ENCODE data around the gene BDKRB1. TPM values are rescaled to one million over a fixed set of nuclear protein-coding genes. Genes with fewer than 3 reads are reported as not detected.

The BDKRB1 gene
- total RNA-seq, 1 experiment from 2014 or later: not detected

DNA sequence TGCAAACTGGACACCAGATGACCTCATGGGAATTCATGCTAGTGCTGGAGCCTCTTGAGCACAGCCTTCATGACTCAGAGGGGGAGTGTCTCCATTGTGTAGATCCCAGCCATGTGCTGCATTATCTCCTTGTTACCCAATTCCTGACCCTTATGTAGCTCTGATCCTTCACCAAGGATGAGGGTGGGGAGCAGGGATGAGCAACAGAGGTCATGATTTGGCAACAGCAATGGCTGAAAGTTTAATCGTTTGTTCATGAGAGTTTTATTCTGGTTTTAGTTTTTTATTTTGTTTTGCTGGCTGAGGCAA, 9.5 kb upstream of the BDKRB1 start:
- H3K23me2 ChIP-seq (ENCODE audit: insufficient read length, low read depth, low read length, poor library complexity, severe bottlenecking): no peaks in the 10 kb centered on the region
- H2BK12ac ChIP-seq (ENCODE audit: insufficient read length, low read depth, low read length): no peak overlapping the region
- no peak overlapping the region for H4K91ac ChIP-seq (ENCODE audit: insufficient read length, low read depth, low read length)
- no peak overlapping the region for H2BK20ac ChIP-seq (ENCODE audit: low read depth, low read length, poor library complexity, severe bottlenecking)
- H3K23ac ChIP-seq (ENCODE audit: insufficient read length, low read depth, low read length): no peak overlapping the region
- no peak overlapping the region for H3K56ac ChIP-seq (ENCODE audit: insufficient read length, low read depth, low read length)
- H2BK5ac ChIP-seq (ENCODE audit: insufficient read length, low read length): no peak overlapping the region
- H3K79me2 ChIP-seq (ENCODE audit: insufficient read depth, low read length): no peaks in the 10 kb centered on the region
- DNase-seq: no peak
- H2BK120ac ChIP-seq (ENCODE audit: low read depth, low read length, poor library complexity, severe bottlenecking): no peak overlapping the region
- H3K18ac ChIP-seq (ENCODE audit: insufficient read length, low read depth, low read length): no peak overlapping the region
- no peak overlapping the region for H3K27ac ChIP-seq (ENCODE audit: insufficient read length, low read depth, low read length)
- Mint-ChIP-seq H3K27ac (no peak overlapping the region), H3K27me3 (ENCODE audit: low read depth) (peaks cover 6% of the 10 kb centered on the region), H3K4me1 (peaks cover 12 to 13% of the 10 kb centered on the region in 2 experiments), H3K9me3 (peaks cover 5 to 14% of the 10 kb centered on the region in 2 experiments; a peak in 4 of 5 replicates), H3K36me3 (ENCODE audit: insufficient read depth in 1 of 3, low read depth in 3 of 3) (no peaks in the 10 kb centered on the region), H3K4me3 (no peak overlapping the region)
- H3K79me1 ChIP-seq (ENCODE audit: insufficient read depth, low read depth, low read length, poor library complexity, severe bottlenecking): no peaks in the 10 kb centered on the region
- H2AFZ ChIP-seq (ENCODE audit: low read length): no peak overlapping the region
- H4K8ac ChIP-seq (replicated peaks; ENCODE audit: insufficient read length, low read depth, low read length): no peak overlapping the region
- H3K4me1 ChIP-seq (ENCODE audit: insufficient read depth, low read length): peaks cover 3% of the 10 kb centered on the region; the same call in 1 of the 2 replicates
- H3K4ac ChIP-seq (ENCODE audit: low read depth, low read length): no peak overlapping the region
- H3T11ph ChIP-seq (ENCODE audit: low read length): no peak overlapping the region
- no peaks in the 10 kb centered on the region for H3K9me3 ChIP-seq (ENCODE audit: control insufficient read depth, low read depth, low read length)
- H3K9ac ChIP-seq (ENCODE audit: extremely low read depth, insufficient read length, low read length): no peak overlapping the region
- no CpG with 5 or more reads among the region's 1 CpG for WGBS (ENCODE audit: extremely low coverage, insufficient read length, low lambda C conversion rate)
- H3K4me2 ChIP-seq (ENCODE audit: insufficient read depth, insufficient read length, low read length): no peak overlapping the region
- no peaks in the 10 kb centered on the region for H4K20me1 ChIP-seq (ENCODE audit: control insufficient read depth, insufficient read depth, insufficient read length)
- H4K5ac ChIP-seq (ENCODE audit: insufficient read length, low read depth, low read length): no peak overlapping the region
- H2AK5ac ChIP-seq (ENCODE audit: insufficient read length, low read length): no peak overlapping the region
- TF ChIP-seq, protein P1, sequence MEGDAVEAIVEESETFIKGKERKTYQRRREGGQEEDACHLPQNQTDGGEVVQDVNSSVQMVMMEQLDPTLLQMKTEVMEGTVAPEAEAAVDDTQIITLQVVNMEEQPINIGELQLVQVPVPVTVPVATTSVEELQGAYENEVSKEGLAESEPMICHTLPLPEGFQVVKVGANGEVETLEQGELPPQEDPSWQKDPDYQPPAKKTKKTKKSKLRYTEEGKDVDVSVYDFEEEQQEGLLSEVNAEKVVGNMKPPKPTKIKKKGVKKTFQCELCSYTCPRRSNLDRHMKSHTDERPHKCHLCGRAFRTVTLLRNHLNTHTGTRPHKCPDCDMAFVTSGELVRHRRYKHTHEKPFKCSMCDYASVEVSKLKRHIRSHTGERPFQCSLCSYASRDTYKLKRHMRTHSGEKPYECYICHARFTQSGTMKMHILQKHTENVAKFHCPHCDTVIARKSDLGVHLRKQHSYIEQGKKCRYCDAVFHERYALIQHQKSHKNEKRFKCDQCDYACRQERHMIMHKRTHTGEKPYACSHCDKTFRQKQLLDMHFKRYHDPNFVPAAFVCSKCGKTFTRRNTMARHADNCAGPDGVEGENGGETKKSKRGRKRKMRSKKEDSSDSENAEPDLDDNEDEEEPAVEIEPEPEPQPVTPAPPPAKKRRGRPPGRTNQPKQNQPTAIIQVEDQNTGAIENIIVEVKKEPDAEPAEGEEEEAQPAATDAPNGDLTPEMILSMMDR (conservative IDR thresholded peaks at IDR 0.05): no peak
- H3K14ac ChIP-seq (ENCODE audit: insufficient read depth, low read length): no peak overlapping the region
- H2BK15ac ChIP-seq (ENCODE audit: low read depth, low read length): no peak overlapping the region
- H3K27me3 ChIP-seq (ENCODE audit: insufficient read depth, low read length): no peaks in the 10 kb centered on the region

All from H9 (cell line).